Activated CD8-positive, alpha-beta memory T cell treated with anti-CD3 and anti-CD28 coated beads, Interleukin-2, amount 50 U/mL, for 1 hour (primary cell): ENCODE measurements around the gene ABCA13.
"Not testable (repeated sequence)": the region's sequence is repeated elsewhere in the genome, so short reads cannot be mapped to it uniquely, and the experiment has no call there.

Source experiments
- DNase-seq: peaks from one replicate; pipeline ENCODE4 v3.0.0-alpha.2; 2020; ENCODE audit errors: extremely low read depth

ABCA13 gene

GRCh38 chr7:48176356-48176893 is 5.2 kb downstream of the ABCA13 start:
- DNase-seq = no peak

GRCh38 chr7:48177271-48177670 is 6.0 kb downstream of the ABCA13 start:
- no peak for DNase-seq

- no peak for DNase-seq
These were observed 8.3 kb downstream of the ABCA13 start for GRCh38 chr7:48179496-48180030.

GRCh38 chr7:48180981-48181380 is 9.7 kb downstream of the ABCA13 start:
- DNase-seq = no peak

- no peak for DNase-seq
These were observed 11.6 kb downstream of the ABCA13 start for GRCh38 chr7:48182718-48183369.

GRCh38 chr7:48183370-48183743 is 12.1 kb downstream of the ABCA13 start:
- DNase-seq = no peak

GRCh38 chr7:48183965-48184364 is 12.7 kb downstream of the ABCA13 start:
- DNase-seq = no peak

- no peak for DNase-seq
These were observed 17.7 kb downstream of the ABCA13 start for GRCh38 chr7:48188776-48189520.

GRCh38 chr7:48192996-48193395 is 21.7 kb downstream of the ABCA13 start:
- DNase-seq = no peak

GRCh38 chr7:48193421-48193820 is 22.2 kb downstream of the ABCA13 start:
- no peak for DNase-seq

GRCh38 chr7:48200946-48201589 is 29.8 kb downstream of the ABCA13 start:
- not testable (repeated sequence) for DNase-seq

GRCh38 chr7:48202916-48203315 is 31.7 kb downstream of the ABCA13 start:
- not testable (repeated sequence) for DNase-seq

GRCh38 chr7:48207155-48207675 is 36.0 kb downstream of the ABCA13 start:
- DNase-seq = no peak

GRCh38 chr7:48209004-48209600 is 37.8 kb downstream of the ABCA13 start:
- DNase-seq = no peak

GRCh38 chr7:48213226-48213625 is 42.0 kb downstream of the ABCA13 start:
- DNase-seq = no peak

GRCh38 chr7:48217266-48217665 is 46.0 kb downstream of the ABCA13 start:
- no peak for DNase-seq

- DNase-seq = no peak
These were observed 46.5 kb downstream of the ABCA13 start for GRCh38 chr7:48217753-48218152.

GRCh38 chr7:48224042-48224441 is 52.8 kb downstream of the ABCA13 start:
- DNase-seq = no peak

- no peak for DNase-seq
These were observed 53.8 kb downstream of the ABCA13 start for GRCh38 chr7:48225101-48225500.

- DNase-seq = no peak
These were observed 66.1 kb downstream of the ABCA13 start for GRCh38 chr7:48237354-48237753.

GRCh38 chr7:48242846-48243245 is 71.6 kb downstream of the ABCA13 start:
- no peak for DNase-seq

GRCh38 chr7:48244864-48245271 is 73.6 kb downstream of the ABCA13 start:
- DNase-seq = no peak
